ENCODE data around the gene MACROD2.

Gene MACROD2

DNA sequence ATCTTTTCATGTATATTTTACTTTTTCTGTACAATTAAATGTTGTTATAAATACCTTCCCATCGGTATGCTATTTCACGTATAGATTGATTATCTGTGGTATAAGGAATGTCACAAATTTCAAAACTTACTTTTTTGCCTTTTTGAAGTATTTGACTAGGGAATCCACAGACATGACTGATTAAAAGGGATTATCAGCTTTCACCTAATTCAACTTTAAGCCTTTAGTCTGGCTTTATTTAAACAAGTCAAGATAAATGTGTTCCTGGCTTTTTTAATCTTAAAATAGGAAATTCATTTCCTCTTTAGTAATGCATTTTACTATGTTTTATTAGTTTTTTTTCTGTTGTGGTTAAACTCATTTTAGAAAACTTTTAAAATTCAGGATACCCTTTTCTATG is 160.0 kb downstream of the MACROD2 start:
- ATAC-seq = no peak
- TF ChIP-seq ZNF565 (CRISPR knock-in tag; conservative IDR thresholded peaks at IDR 0.05; ENCODE audit: low read depth) = no peak
- TF ChIP-seq SNAI2 (CRISPR knock-in tag; IDR thresholded peaks at IDR 0.05) = no peak
- TF ChIP-seq TCF4 (CRISPR knock-in tag; IDR thresholded peaks at IDR 0.05; ENCODE audit: borderline replicate concordance) = no peak
- TF ChIP-seq GLIS3 (CRISPR knock-in tag; IDR thresholded peaks at IDR 0.05) = no peak
- TF ChIP-seq TSHZ2 (CRISPR knock-in tag; IDR thresholded peaks at IDR 0.05) = no peak
- TF ChIP-seq ISL1 (CRISPR knock-in tag; IDR thresholded peaks at IDR 0.05) = no peak
- no peak for TF ChIP-seq ZC3H10 (CRISPR knock-in tag; IDR thresholded peaks at IDR 0.05)
- TF ChIP-seq, protein P1, sequence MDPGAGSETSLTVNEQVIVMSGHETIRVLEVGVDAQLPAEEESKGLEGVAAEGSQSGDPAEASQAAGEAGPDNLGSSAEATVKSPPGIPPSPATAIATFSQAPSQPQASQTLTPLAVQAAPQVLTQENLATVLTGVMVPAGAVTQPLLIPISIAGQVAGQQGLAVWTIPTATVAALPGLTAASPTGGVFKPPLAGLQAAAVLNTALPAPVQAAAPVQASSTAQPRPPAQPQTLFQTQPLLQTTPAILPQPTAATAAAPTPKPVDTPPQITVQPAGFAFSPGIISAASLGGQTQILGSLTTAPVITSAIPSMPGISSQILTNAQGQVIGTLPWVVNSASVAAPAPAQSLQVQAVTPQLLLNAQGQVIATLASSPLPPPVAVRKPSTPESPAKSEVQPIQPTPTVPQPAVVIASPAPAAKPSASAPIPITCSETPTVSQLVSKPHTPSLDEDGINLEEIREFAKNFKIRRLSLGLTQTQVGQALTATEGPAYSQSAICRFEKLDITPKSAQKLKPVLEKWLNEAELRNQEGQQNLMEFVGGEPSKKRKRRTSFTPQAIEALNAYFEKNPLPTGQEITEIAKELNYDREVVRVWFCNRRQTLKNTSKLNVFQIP (CRISPR knock-in tag; IDR thresholded peaks at IDR 0.05; ENCODE audit: borderline replicate concordance, low read depth) = no peak

DNA sequence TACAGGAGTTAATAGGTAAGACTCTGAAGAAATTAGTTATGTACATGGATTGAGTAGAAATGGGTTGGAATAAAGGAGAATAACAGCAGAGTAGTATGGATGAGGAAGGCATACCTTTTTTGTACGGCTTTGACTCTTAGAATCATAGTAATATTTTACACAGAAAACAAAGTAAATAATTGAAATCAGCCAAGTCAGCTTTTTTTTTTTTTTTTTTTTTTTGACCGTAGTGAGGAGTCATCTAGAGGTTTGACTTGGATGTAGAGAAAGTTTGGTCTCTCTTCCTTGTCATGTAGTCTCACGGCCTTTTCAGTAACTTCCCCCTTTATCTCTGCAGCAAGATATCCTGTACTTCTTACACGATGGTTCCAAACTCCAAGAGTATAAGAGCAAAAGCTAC is 183.2 kb downstream of the MACROD2 start:
- TF ChIP-seq, protein P2, sequence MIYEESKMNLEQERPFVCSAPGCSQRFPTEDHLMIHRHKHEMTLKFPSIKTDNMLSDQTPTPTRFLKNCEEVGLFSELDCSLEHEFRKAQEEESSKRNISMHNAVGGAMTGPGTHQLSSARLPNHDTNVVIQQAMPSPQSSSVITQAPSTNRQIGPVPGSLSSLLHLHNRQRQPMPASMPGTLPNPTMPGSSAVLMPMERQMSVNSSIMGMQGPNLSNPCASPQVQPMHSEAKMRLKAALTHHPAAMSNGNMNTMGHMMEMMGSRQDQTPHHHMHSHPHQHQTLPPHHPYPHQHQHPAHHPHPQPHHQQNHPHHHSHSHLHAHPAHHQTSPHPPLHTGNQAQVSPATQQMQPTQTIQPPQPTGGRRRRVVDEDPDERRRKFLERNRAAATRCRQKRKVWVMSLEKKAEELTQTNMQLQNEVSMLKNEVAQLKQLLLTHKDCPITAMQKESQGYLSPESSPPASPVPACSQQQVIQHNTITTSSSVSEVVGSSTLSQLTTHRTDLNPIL (CRISPR knock-in tag; IDR thresholded peaks at IDR 0.05; ENCODE audit: low read depth) = no peak
- TF ChIP-seq ESRRG (CRISPR knock-in tag; IDR thresholded peaks at IDR 0.05) (no peak), RARB (CRISPR knock-in tag; IDR thresholded peaks at IDR 0.05) (no peak), TCF4 (CRISPR knock-in tag; IDR thresholded peaks at IDR 0.05; ENCODE audit: borderline replicate concordance) (no peak), SNAI2 (CRISPR knock-in tag; IDR thresholded peaks at IDR 0.05) (no peak), ZNF8 (CRISPR knock-in tag; IDR thresholded peaks at IDR 0.05) (no peak), PPARA (CRISPR knock-in tag; IDR thresholded peaks at IDR 0.05; ENCODE audit: borderline replicate concordance) (no peak), OSR1 (CRISPR knock-in tag; IDR thresholded peaks at IDR 0.05) (no peak), CSDC2 (CRISPR knock-in tag; IDR thresholded peaks at IDR 0.05) (no peak), TSHZ2 (CRISPR knock-in tag; IDR thresholded peaks at IDR 0.05) (no peak), ZC3H10 (CRISPR knock-in tag; IDR thresholded peaks at IDR 0.05) (no peak), BACH2 (CRISPR knock-in tag; IDR thresholded peaks at IDR 0.05; ENCODE audit: borderline replicate concordance) (no peak), PATZ1 (CRISPR knock-in tag; IDR thresholded peaks at IDR 0.05; ENCODE audit: borderline replicate concordance) (no peak), GLIS3 (CRISPR knock-in tag; IDR thresholded peaks at IDR 0.05) (no peak), ZFP3 (CRISPR knock-in tag; IDR thresholded peaks at IDR 0.05) (no peak), ISL1 (CRISPR knock-in tag; IDR thresholded peaks at IDR 0.05) (no peak)
- TF ChIP-seq, protein P3, sequence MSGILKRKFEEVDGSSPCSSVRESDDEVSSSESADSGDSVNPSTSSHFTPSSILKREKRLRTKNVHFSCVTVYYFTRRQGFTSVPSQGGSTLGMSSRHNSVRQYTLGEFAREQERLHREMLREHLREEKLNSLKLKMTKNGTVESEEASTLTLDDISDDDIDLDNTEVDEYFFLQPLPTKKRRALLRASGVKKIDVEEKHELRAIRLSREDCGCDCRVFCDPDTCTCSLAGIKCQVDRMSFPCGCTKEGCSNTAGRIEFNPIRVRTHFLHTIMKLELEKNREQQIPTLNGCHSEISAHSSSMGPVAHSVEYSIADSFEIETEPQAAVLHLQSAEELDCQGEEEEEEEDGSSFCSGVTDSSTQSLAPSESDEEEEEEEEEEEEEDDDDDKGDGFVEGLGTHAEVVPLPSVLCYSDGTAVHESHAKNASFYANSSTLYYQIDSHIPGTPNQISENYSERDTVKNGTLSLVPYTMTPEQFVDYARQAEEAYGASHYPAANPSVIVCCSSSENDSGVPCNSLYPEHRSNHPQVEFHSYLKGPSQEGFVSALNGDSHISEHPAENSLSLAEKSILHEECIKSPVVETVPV (CRISPR knock-in tag; IDR thresholded peaks at IDR 0.05) = no peak
- TF ChIP-seq, protein P1 (CRISPR knock-in tag; IDR thresholded peaks at IDR 0.05; ENCODE audit: borderline replicate concordance, low read depth) = no peak
- ATAC-seq = no peak
